ENCODE results near the gene MYH7B. TPM values are rescaled to one million over a fixed set of nuclear protein-coding genes. Genes with fewer than 3 reads are reported as not detected.

The MYH7B gene
- total RNA-seq, 1 donor, result not detected

- DNase-seq (ENCODE audit: low read depth), result no peak
- H3K4me3 ChIP-seq (ENCODE audit: low read depth, low read length), result no peak overlapping the region
- no peak for TF ChIP-seq CTCF (IDR thresholded peaks at IDR 0.05; ENCODE audit: insufficient read depth, low read depth, low read length)
Measured at GRCh38 chr20:34995696-34996095, 40.0 kb downstream of the MYH7B start.

- no peak overlapping the region for H3K4me3 ChIP-seq (ENCODE audit: low read depth, low read length)
- TF ChIP-seq CTCF (IDR thresholded peaks at IDR 0.05; ENCODE audit: insufficient read depth, low read depth, low read length), result no peak
- DNase-seq (ENCODE audit: low read depth), result no peak
Measured at GRCh38 chr20:34996243-34997028, 40.8 kb downstream of the MYH7B start.

- no peak for TF ChIP-seq CTCF (IDR thresholded peaks at IDR 0.05; ENCODE audit: insufficient read depth, low read depth, low read length)
- peak; percentile 34 for DNase-seq (ENCODE audit: low read depth)
- no peak overlapping the region for H3K4me3 ChIP-seq (ENCODE audit: low read depth, low read length)
Measured at GRCh38 chr20:34997131-34997561, 41.5 kb downstream of the MYH7B start.

DNA sequence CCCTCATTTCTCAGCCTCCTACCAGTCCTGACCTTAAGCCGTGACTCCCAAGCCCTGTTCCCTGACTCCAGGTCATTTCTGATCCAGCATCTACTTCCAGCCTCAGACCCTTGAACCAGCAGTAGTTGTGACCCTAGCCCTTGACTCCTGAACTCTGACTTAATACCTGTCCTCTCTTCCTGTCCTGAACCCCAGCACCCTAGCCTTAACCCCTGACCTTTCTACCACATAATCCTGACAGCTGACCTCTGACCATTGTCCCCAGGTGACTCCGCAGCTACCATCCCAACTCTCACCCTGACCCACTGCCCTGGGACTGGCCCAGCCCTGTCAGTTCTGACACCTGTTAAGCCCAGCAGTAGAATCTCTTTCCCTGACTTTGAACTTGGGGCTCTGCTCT, 42.1 kb downstream of the MYH7B start:
- H3K4me3 ChIP-seq (ENCODE audit: low read depth, low read length), result no peak overlapping the region
- TF ChIP-seq CTCF (IDR thresholded peaks at IDR 0.05; ENCODE audit: insufficient read depth, low read depth, low read length), result no peak
- DNase-seq (ENCODE audit: low read depth), result no peak

DNA sequence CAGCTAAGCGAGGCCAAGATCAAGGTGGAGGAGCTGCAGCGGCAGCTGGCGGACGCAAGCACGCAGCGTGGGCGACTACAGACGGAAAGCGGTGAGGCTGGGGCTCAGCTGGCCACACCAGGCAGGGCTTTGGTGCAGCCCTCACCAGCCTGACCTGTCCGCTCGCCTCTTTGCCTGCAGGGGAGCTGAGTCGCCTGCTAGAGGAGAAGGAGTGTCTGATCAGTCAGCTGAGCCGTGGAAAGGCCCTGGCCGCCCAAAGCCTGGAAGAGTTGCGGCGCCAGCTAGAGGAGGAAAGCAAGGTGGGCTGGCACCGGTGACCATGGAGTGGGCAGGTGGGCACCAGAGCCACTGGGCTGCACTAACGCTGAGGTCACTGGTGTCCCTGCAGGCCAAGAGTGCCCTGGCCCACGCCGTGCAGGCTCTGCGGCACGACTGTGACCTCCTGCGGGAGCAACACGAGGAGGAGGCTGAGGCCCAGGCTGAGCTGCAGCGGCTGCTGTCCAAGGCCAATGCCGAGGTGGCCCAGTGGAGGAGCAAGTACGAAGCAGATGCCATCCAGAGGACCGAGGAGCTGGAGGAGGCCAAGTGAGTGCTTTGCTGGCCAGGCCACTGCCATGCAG, 42.8 kb downstream of the MYH7B start:
- TF ChIP-seq CTCF (IDR thresholded peaks at IDR 0.05; ENCODE audit: insufficient read depth, low read depth, low read length), result no peak
- DNase-seq (ENCODE audit: low read depth), result no peak
- H3K4me3 ChIP-seq (ENCODE audit: low read depth, low read length), result no peak overlapping the region

DNA sequence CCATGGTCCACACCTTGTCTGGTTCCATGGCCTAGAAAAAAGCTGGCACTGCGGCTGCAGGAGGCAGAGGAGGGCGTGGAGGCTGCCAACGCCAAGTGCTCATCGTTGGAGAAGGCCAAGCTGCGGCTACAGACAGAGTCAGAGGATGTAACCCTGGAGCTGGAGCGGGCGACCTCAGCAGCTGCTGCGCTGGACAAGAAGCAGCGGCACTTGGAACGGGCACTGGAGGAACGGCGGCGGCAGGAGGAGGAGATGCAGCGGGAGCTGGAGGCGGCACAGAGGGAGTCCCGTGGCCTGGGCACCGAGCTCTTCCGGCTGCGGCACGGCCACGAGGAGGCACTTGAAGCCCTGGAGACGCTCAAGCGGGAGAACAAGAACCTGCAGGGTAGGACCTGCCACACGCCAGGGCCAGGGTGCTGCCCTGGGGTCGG, 43.4 kb downstream of the MYH7B start:
- no peak for DNase-seq (ENCODE audit: low read depth)
- no peak for TF ChIP-seq CTCF (IDR thresholded peaks at IDR 0.05; ENCODE audit: insufficient read depth, low read depth, low read length)
- H3K4me3 ChIP-seq (ENCODE audit: low read depth, low read length), result no peak overlapping the region

Measured in fibroblast of villous mesenchyme (primary cell).